GM12878 (cell line): Measurements from ENCODE around the gene SHFL. TPM values are rescaled to one million over a fixed set of nuclear protein-coding genes. Genes with fewer than 3 reads are reported as not detected.

ENCODE experiments used
- ATAC-seq: fragments of 200-7000 bp; cut with Tn5 transposase; 3 replicates; pipeline ENCODE4 v1.9.1; 2020; ENCODE audit warnings: mild to moderate bottlenecking, moderate library complexity
- BruUV-seq: library from RNA; stranded (reverse); fragments of 400-500 nt; replicated peaks from 2 replicates; lab custom pipeline; 2021; lab: Mats Ljungman, UMichigan
- CTCF ChIA-PET: fragments of 300-600 bp; sonication (Branson Sonifier 250); formaldehyde crosslinking; extraction: SDS; loops from one replicate; lab custom pipeline; 2021; ENCODE audit warnings: inconsistent platforms; lab: Yijun Ruan, JAX
- POLR2A ChIA-PET: fragments of 350-600 bp; formaldehyde crosslinking; extraction: SDS; loops from one replicate; lab custom pipeline; 2021; ENCODE audit warnings: inconsistent platforms; lab: Charles Lee
- RAD21 ChIA-PET: fragments of 300-600 bp; sonication (Branson Sonifier 250); formaldehyde crosslinking; loops from one replicate; lab custom pipeline; 2023; ENCODE audit warnings: antibody characterized with exemption; ENCODE audit not compliant: unreplicated experiment; lab: Charles Lee
- SMC1A ChIA-PET: fragments of 300-600 bp; sonication (Branson Sonifier 250); formaldehyde crosslinking; loops from one replicate; lab custom pipeline; 2023; ENCODE audit not compliant: unreplicated experiment, uncharacterized antibody; lab: Charles Lee
- DNase-seq: peaks from one replicate; pipeline ENCODE4 v3.0.0-alpha.2; 2011; ENCODE audit warnings: low read depth, low spot score
- FAIRE-seq: peaks from 3 replicates; lab custom pipeline; 2011; peaks lifted over from hg19 to GRCh38; lab: Jason Lieb, UNC
- H2AFZ ChIP-seq: 2 replicates; pipeline ENCODE4 v1.6.0; 2011; ENCODE audit warnings: low read depth, low read length, control low read depth; ENCODE audit not compliant: control insufficient read depth
- H3K27ac ChIP-seq: 2 replicates; pipeline ENCODE4 v1.5.1; 2011; ENCODE audit warnings: control low read depth; ENCODE audit not compliant: control insufficient read depth, insufficient read depth
- H3K27me3 ChIP-seq, 2 experiments: replicated peaks in 1 of 2; 2 replicates each; pipeline versions ENCODE4 v1.6.0 to v1.6.1; 2011; ENCODE audit warnings: low read length in 1 of 2; ENCODE audit not compliant: control insufficient read depth in 2 of 2, insufficient read depth in 2 of 2
- H3K36me3 ChIP-seq, 2 experiments: 2 replicates each; pipeline ENCODE4 v1.5.1; 2011; ENCODE audit warnings: low read length in 1 of 2; ENCODE audit not compliant: control insufficient read depth in 2 of 2, insufficient read depth in 2 of 2
- H3K4me1 ChIP-seq: 2 replicates; pipeline ENCODE4 v1.6.1; 2011; ENCODE audit warnings: mild to moderate bottlenecking, low read length, moderate library complexity, mixed read lengths; ENCODE audit not compliant: control insufficient read depth, insufficient read depth
- H3K4me2 ChIP-seq: 2 replicates; pipeline ENCODE4 v1.6.0; 2011; ENCODE audit warnings: control low read depth; ENCODE audit not compliant: control insufficient read depth, insufficient read depth
- H3K4me3 ChIP-seq: fragments of 200-600 bp; sonication (generic); 2 replicates; pipeline ENCODE4 v1.5.1; 2016
- H3K79me2 ChIP-seq: 2 replicates; pipeline ENCODE4 v1.6.0; 2011; ENCODE audit warnings: low read length; ENCODE audit not compliant: control insufficient read depth, insufficient read depth
- H3K9ac ChIP-seq: 2 replicates; pipeline ENCODE4 v1.8.0; 2011; ENCODE audit warnings: low read length, control low read depth, mixed read lengths; ENCODE audit not compliant: control insufficient read depth, insufficient read depth
- H3K9me3 ChIP-seq: replicated peaks from 3 replicates; pipeline ENCODE4 v1.5.1; 2011; ENCODE audit warnings: mild to moderate bottlenecking, low read length; ENCODE audit not compliant: control insufficient read depth, insufficient read depth
- H4K20me1 ChIP-seq: 2 replicates; pipeline ENCODE4 v1.6.0; 2011; ENCODE audit not compliant: control insufficient read depth, insufficient read depth
- BMI1 ChIP-seq: fragments of 450-650 bp; IDR thresholded peaks from 2 replicates; pipeline ENCODE4 v1.6.1; 2016; ENCODE audit warnings: mild to moderate bottlenecking, moderate library complexity, borderline replicate concordance
- CHD1 ChIP-seq: IDR thresholded peaks from 2 replicates; pipeline ENCODE4 v1.6.1; 2012; ENCODE audit warnings: low read depth, low read length, improper control_type of control experiment
- CHD4 ChIP-seq: fragments of 200-600 bp; sonication (generic); IDR thresholded peaks from 2 replicates; pipeline ENCODE4 v1.6.1; 2016; ENCODE audit warnings: mild to moderate bottlenecking
- IKZF1 ChIP-seq: fragments of 450-650 bp; conservative IDR thresholded peaks from 2 replicates; pipeline ENCODE4 v1.6.1; 2017; ENCODE audit warnings: antibody characterized with exemption, mild to moderate bottlenecking
- KDM1A ChIP-seq: fragments of 200-600 bp; sonication (generic); IDR thresholded peaks from 2 replicates; pipeline ENCODE4 v1.6.1; 2016; ENCODE audit warnings: borderline replicate concordance
- MTA3 ChIP-seq: IDR thresholded peaks from 2 replicates; pipeline ENCODE4 v1.6.1; 2012; ENCODE audit warnings: low read length, inconsistent platforms, borderline replicate concordance
- NFXL1 ChIP-seq: fragments of 450-650 bp; IDR thresholded peaks from 2 replicates; pipeline ENCODE4 v1.6.1; 2017; ENCODE audit warnings: antibody characterized with exemption, mild to moderate bottlenecking, borderline replicate concordance
- POLR2AphosphoS5 ChIP-seq: IDR thresholded peaks from 2 replicates; pipeline ENCODE4 v1.6.1; 2011; ENCODE audit warnings: mild to moderate bottlenecking, low read length, inconsistent platforms
- REST ChIP-seq: IDR thresholded peaks from 2 replicates; pipeline ENCODE4 v1.6.1; 2012; ENCODE audit warnings: mild to moderate bottlenecking, low read depth, low read length
- SPI1 ChIP-seq: IDR thresholded peaks from 2 replicates; pipeline ENCODE4 v1.6.1; 2011; ENCODE audit warnings: low read depth, mild to moderate bottlenecking, low read length, moderate library complexity, borderline replicate concordance; ENCODE audit not compliant: insufficient read depth
- STAT1 ChIP-seq: fragments of 450-650 bp; conservative IDR thresholded peaks from 2 replicates; pipeline ENCODE4 v1.6.1; 2014; ENCODE audit warnings: antibody characterized with exemption, mild to moderate bottlenecking
- SUPT20H ChIP-seq: IDR thresholded peaks from 2 replicates; pipeline ENCODE4 v1.6.1; 2011; ENCODE audit warnings: low read depth, mild to moderate bottlenecking, low read length, moderate library complexity, borderline replicate concordance; ENCODE audit not compliant: control insufficient read depth
- ZNF24 ChIP-seq: fragments of 450-650 bp; IDR thresholded peaks from 2 replicates; pipeline ENCODE4 v1.6.1; 2017; ENCODE audit warnings: antibody characterized with exemption, mild to moderate bottlenecking
- ZNF384 ChIP-seq: IDR thresholded peaks from 2 replicates; pipeline ENCODE4 v1.6.1; 2012; ENCODE audit warnings: low read depth, mild to moderate bottlenecking, low read length, improper control_type of control experiment, borderline replicate concordance
- ZZZ3 ChIP-seq: IDR thresholded peaks from 2 replicates; pipeline ENCODE4 v1.6.1; 2011; ENCODE audit warnings: low read depth; ENCODE audit not compliant: control insufficient read depth, insufficient read length
- WGBS: methylation state at CpG from one replicate; pipeline ENCODE4 v1.1.6; 2016; ENCODE audit warnings: low lambda C conversion rate; ENCODE audit not compliant: insufficient replicate concordance, insufficient coverage; ENCODE audit errors: missing lambda C conversion rate; 5-methylcytosine and 5-hydroxymethylcytosine counted together
- in situ Hi-C: fragments of 300-500 bp; cut with MboI; formaldehyde crosslinking; loops from 9 replicates; pipeline ENCODE4 v1.14.3; 2018; ENCODE audit warnings: mixed read lengths
- intact Hi-C: fragments of 100-400 bp; cut with micrococcal nuclease; formaldehyde crosslinking; loops from one replicate; pipeline ENCODE4 v1.14.2; 2022; ENCODE audit not compliant: unreplicated experiment
- polyA plus RNA-seq, 11 experiments: library from polyadenylated mRNA; depleted of rRNA in 4 of 11; unstranded in 6 of 11; stranded (reverse) in 5 of 11; fragments of >200 nt; fragmentation: Nextera tagmentation in 4 of 11; fragmentation: Illumina TruSeq in 1 of 11; extraction: Ambion mirVana in 4 of 11; extraction: Trizol in 1 of 11; gene quantifications; 1 replicate in 1 of 11; 2 replicates in 10 of 11; pipeline versions ENCODE4 v1.2.1 to v1.2.3, GENCODE V29; 2011 to 2016; ENCODE audit warnings: inconsistent platforms in 2 of 11, missing spikeins in 2 of 11, low read depth in 1 of 11
- total RNA-seq, 4 experiments: library from RNA; depleted of rRNA in 3 of 4; stranded (reverse); fragments of >200 nt in 3 of 4; fragmentation: Illumina TruSeq in 1 of 4; extraction: Trizol in 1 of 4; gene quantifications; 2 replicates each; pipeline versions ENCODE4 v1.2.1 to v1.2.3, GENCODE V29; 2013 to 2021
- TF ChIP-seq, protein P1 (sequence below): fragments of 450-650 bp; IDR thresholded peaks from 2 replicates; pipeline ENCODE4 v1.6.1; 2017; ENCODE audit warnings: low read depth, mild to moderate bottlenecking, moderate library complexity

Gene SHFL
- total and polyA plus RNA-seq, 10 of the 15 experiments (the other 5 are each of a cell fraction or from before 2014, with no cell fraction given), result 8.0 to 83.8 (median 40.7) TPM

DNA sequence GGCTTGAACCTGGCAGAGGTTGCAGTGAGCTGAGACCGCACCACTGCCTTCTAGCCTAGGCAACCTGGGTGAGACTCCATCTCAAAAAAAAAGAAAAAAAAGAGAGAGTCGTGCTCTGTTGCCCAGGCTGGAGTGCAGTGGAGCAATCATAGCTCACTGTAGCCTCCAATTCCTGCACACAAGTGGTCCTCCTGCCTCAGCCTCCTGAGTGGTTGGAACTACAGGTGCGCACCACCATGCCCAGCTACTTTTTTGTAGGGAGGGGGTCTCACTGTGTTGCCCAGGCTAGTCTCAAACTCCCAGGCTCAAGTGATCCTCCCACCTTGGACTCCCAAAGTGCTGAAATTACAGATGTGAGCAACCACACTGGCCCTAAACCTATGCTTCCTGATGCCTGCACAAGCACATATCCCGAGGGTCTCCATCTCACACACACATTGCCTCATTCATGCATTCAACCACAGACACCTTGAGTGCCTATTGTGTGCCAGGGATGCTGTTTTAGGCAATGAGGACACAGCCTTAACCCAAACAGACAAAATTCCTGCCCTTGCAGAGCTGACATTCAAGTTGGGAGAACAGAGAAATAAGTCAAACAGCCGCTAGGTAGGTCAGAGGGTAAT, 14.2 kb downstream of the SHFL start:
- no peak for ATAC-seq
- in situ Hi-C loops (loop anchor here (5.0 kb wide), 1 partner anchor 137 kb away; no protein-coding TSS in a partner anchor), intact Hi-C loops (loop anchor here (10.0 kb wide), 1 partner anchor 285 kb away; the partner anchor contains the start of gene TYK2)
- Histone ChIP-seq H3K9ac (peak overlapping the region; percentile 99), H3K4me1 (peaks cover 48% of the 10 kb centered on the region), H3K9me3 (no peaks in the 10 kb centered on the region; the same call in 2 of the 3 replicates), H4K20me1 (no peaks in the 10 kb centered on the region), H2AFZ (no peak overlapping the region), H3K79me2 (peaks cover 9% of the 10 kb centered on the region), H3K27me3 (no peaks in the 10 kb centered on the region), H3K36me3 (no peaks in the 10 kb centered on the region; a peak in 1 of 4 replicates), H3K27ac (peak overlapping the region; percentile 100), H3K4me3 (peak overlapping the region; percentile 59), H3K4me2 (peak overlapping the region; percentile 78)
- ChIA-PET POLR2A (interaction anchor here (0.6 to 1.7 kb wide), 7 partner anchors 9 to 152 kb away, joined by 3 to 8 read pairs (median 4); partner anchors contain the start of genes MRPL4 and P2RY11), RAD21 (interaction anchor here (0.6 to 9.6 kb wide), 6 partner anchors 8 to 201 kb away, joined by 3 to 166 read pairs (median 5); partner anchors contain the start of gene P2RY11), SMC1A (interaction anchor here (0.8 to 11.1 kb wide), 5 partner anchors 12 to 150 kb away, joined by 3 to 150 read pairs (median 4); partner anchors contain the start of gene P2RY11), CTCF (interaction anchor here (0.6 to 9.5 kb wide), 11 partner anchors 10 to 171 kb away, joined by 3 to 171 read pairs (median 4); partner anchors contain the start of genes EIF3G, ICAM1, MRPL4 and P2RY11)
- no peak for DNase-seq
- TF ChIP-seq REST (no peak), NFXL1 (no peak), ZNF384 (no peak), SPI1 (no peak), MTA3 (no peak), CHD4 (no peak), CHD1 (no peak), KDM1A (no peak), BMI1 (no peak), POLR2AphosphoS5 (peak; percentile 50; the same call in 1 of the 2 replicates), STAT1 (no peak), ZZZ3 (no peak), SUPT20H (no peak), ZNF24 (no peak), IKZF1 (peak; percentile 26; the same call in 1 of the 2 replicates)
- TF ChIP-seq, protein P1, sequence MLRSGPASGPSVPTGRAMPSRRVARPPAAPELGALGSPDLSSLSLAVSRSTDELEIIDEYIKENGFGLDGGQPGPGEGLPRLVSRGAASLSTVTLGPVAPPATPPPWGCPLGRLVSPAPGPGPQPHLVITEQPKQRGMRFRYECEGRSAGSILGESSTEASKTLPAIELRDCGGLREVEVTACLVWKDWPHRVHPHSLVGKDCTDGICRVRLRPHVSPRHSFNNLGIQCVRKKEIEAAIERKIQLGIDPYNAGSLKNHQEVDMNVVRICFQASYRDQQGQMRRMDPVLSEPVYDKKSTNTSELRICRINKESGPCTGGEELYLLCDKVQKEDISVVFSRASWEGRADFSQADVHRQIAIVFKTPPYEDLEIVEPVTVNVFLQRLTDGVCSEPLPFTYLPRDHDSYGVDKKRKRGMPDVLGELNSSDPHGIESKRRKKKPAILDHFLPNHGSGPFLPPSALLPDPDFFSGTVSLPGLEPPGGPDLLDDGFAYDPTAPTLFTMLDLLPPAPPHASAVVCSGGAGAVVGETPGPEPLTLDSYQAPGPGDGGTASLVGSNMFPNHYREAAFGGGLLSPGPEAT, result no peak
- 62% methylated on average over 5 of the region's 5 CpGs for WGBS
- FAIRE-seq, result no peak
- BruUV-seq, result no TSS peak
